OCI-LY7 (cell line): Measurements from ENCODE around the gene GPR84. TPM values are rescaled to one million over a fixed set of nuclear protein-coding genes. Genes with fewer than 3 reads are reported as not detected.

Experiments
- BruUV-seq: library from RNA; stranded (reverse); fragments of 400-500 nt; replicated peaks from 2 replicates; lab custom pipeline; 2021; lab: Mats Ljungman, UMichigan
- CTCF ChIA-PET: fragments of 300-600 bp; sonication (Branson Sonifier 250); formaldehyde crosslinking; loops from one replicate; lab custom pipeline; 2022; ENCODE audit warnings: antibody characterized with exemption; ENCODE audit not compliant: unreplicated experiment; lab: Charles Lee
- POLR2A ChIA-PET: fragments of 300-600 bp; sonication (Branson Sonifier 250); formaldehyde crosslinking; loops from one replicate; lab custom pipeline; 2022; ENCODE audit warnings: antibody characterized with exemption; lab: Charles Lee
- DNase-seq: peaks from one replicate; pipeline ENCODE4 v3.0.0-alpha.2; 2015; ENCODE audit warnings: low spot score
- H2AFZ ChIP-seq: fragments of 200-600 bp; sonication (generic), shearing (Covaris generic); 2 replicates; pipeline ENCODE4 v1.6.1; 2014; ENCODE audit warnings: mild to moderate bottlenecking, antibody characterized with exemption, low read length, moderate library complexity
- H3K27ac ChIP-seq: fragments of 200-600 bp; sonication (generic); 2 replicates; pipeline ENCODE4 v1.5.1; 2014; ENCODE audit warnings: mixed run types, low read depth, mild to moderate bottlenecking, moderate library complexity, low read length, inconsistent platforms; ENCODE audit not compliant: poor library complexity, severe bottlenecking
- H3K36me3 ChIP-seq: fragments of 200-600 bp; sonication (generic); 2 replicates; pipeline ENCODE4 v1.6.1; 2014; ENCODE audit warnings: mild to moderate bottlenecking, antibody characterized with exemption, low read length, moderate library complexity, mixed read lengths; ENCODE audit not compliant: insufficient read depth
- H3K4me1 ChIP-seq: fragments of 200-600 bp; sonication (generic); 2 replicates; pipeline ENCODE4 v1.5.1; 2014; ENCODE audit warnings: mild to moderate bottlenecking, low read length; ENCODE audit not compliant: insufficient read depth, poor library complexity, severe bottlenecking
- H3K4me2 ChIP-seq: fragments of 200-600 bp; sonication (generic); 2 replicates; pipeline ENCODE4 v1.6.1; 2014; ENCODE audit warnings: mild to moderate bottlenecking, low read length
- H3K4me3 ChIP-seq: fragments of 200-600 bp; sonication (generic); 2 replicates; pipeline ENCODE4 v1.5.1; 2014; ENCODE audit warnings: mild to moderate bottlenecking, low read depth, low read length; ENCODE audit not compliant: poor library complexity, severe bottlenecking
- H3K79me2 ChIP-seq: fragments of 200-600 bp; sonication (generic); 2 replicates; pipeline ENCODE4 v1.6.1; 2016; ENCODE audit warnings: low read depth, mild to moderate bottlenecking, low read length, moderate library complexity, mixed read lengths; ENCODE audit not compliant: insufficient read depth
- H3K9me2 ChIP-seq: fragments of 200-600 bp; sonication (generic); 2 replicates; pipeline ENCODE4 v1.6.1; 2016; ENCODE audit warnings: mild to moderate bottlenecking, low read length, mixed read lengths; ENCODE audit not compliant: insufficient read depth
- H3K9me3 ChIP-seq: fragments of 200-600 bp; sonication (generic); 2 replicates; pipeline ENCODE4 v1.6.1; 2014; ENCODE audit warnings: mild to moderate bottlenecking, mixed run types, low read length, mixed read lengths
- H4K20me1 ChIP-seq: fragments of 200-600 bp; sonication (generic); 2 replicates; pipeline ENCODE4 v1.6.1; 2014; ENCODE audit warnings: mild to moderate bottlenecking, antibody characterized with exemption, low read length, moderate library complexity, mixed read lengths; ENCODE audit not compliant: insufficient read depth
- CTCF ChIP-seq: fragments of 200-600 bp; sonication (generic); conservative IDR thresholded peaks from 2 replicates; pipeline ENCODE4 v1.5.1; 2014; ENCODE audit warnings: mild to moderate bottlenecking, antibody characterized with exemption, low read length, moderate library complexity, mixed read lengths
- EZH2phosphoT487 ChIP-seq: fragments of 200-600 bp; sonication (generic); IDR thresholded peaks from 2 replicates; pipeline ENCODE4 v1.6.1; 2018; ENCODE audit warnings: low read depth, borderline replicate concordance, mild to moderate bottlenecking, mixed run types, antibody characterized with exemption, low read length, moderate library complexity, mixed read lengths
- intact Hi-C: fragments of 100-400 bp; cut with micrococcal nuclease; formaldehyde crosslinking; loops from one replicate; pipeline ENCODE4 v1.10.0; 2022; ENCODE audit not compliant: unreplicated experiment
- total RNA-seq, 2 experiments: library from RNA; depleted of rRNA in 1 of 2; stranded (reverse); fragments of >200 nt in 1 of 2; shearing (Covaris generic) in 1 of 2; gene quantifications; 2 replicates each; pipeline ENCODE4 v1.2.3, GENCODE V29; 2014 to 2022

The GPR84 gene
- total RNA-seq, 2 experiments from 2014 or later: 0.30 TPM; not detected in 1

- intact Hi-C loops: no loop called here
- TF ChIP-seq EZH2phosphoT487 (no peak), CTCF (no peak)
- peaks cover 13% of the 10 kb centered on the region for H3K4me1 ChIP-seq
- no peak overlapping the region for H3K27ac ChIP-seq
- H2AFZ ChIP-seq: no peak overlapping the region
- H4K20me1 ChIP-seq: no peaks in the 10 kb centered on the region
- no peaks in the 10 kb centered on the region for H3K79me2 ChIP-seq
- no TSS peak for BruUV-seq
- no peaks in the 10 kb centered on the region for H3K9me2 ChIP-seq
- no peak overlapping the region for H3K4me2 ChIP-seq
- CTCF ChIA-PET: interaction anchor here (0.6 kb wide), 1 partner anchor 10 kb away, joined by 4 read pairs; no protein-coding TSS in a partner anchor
- H3K36me3 ChIP-seq: no peaks in the 10 kb centered on the region
- H3K9me3 ChIP-seq: no peaks in the 10 kb centered on the region
- no peak overlapping the region for H3K4me3 ChIP-seq
- DNase-seq: no peak
- POLR2A ChIA-PET: interaction anchor here (1.0 kb wide), 1 partner anchor 9 kb away, joined by 3 read pairs; no protein-coding TSS in a partner anchor
These were observed 13.7 kb upstream of the GPR84 start for GRCh38 chr12:54377797-54378515.

GRCh38 chr12:54377007-54377406 lies 12.7 kb upstream of the GPR84 start:
- no peak overlapping the region for H3K4me2 ChIP-seq
- H3K27ac ChIP-seq: no peak overlapping the region
- no peaks in the 10 kb centered on the region for H3K36me3 ChIP-seq
- no peak overlapping the region for H2AFZ ChIP-seq
- peaks cover 13% of the 10 kb centered on the region for H3K4me1 ChIP-seq
- no peaks in the 10 kb centered on the region for H3K9me3 ChIP-seq
- BruUV-seq: no TSS peak
- TF ChIP-seq EZH2phosphoT487 (no peak), CTCF (no peak)
- H3K4me3 ChIP-seq: no peak overlapping the region
- ChIA-PET CTCF (no interaction called here), POLR2A (no interaction called here)
- intact Hi-C loops: no loop called here
- no peaks in the 10 kb centered on the region for H4K20me1 ChIP-seq
- no peaks in the 10 kb centered on the region for H3K79me2 ChIP-seq
- no peaks in the 10 kb centered on the region for H3K9me2 ChIP-seq
- no peak for DNase-seq

GRCh38 chr12:54376596-54376995 lies 12.3 kb upstream of the GPR84 start:
- no TSS peak for BruUV-seq
- H3K4me1 ChIP-seq: peaks cover 17% of the 10 kb centered on the region
- POLR2A ChIA-PET: no interaction called here

More at GRCh38 chr12:54376596-54376995, 12.3 kb upstream of the GPR84 start:
- CTCF ChIA-PET: no interaction called here
- Histone ChIP-seq H3K9me3 (no peaks in the 10 kb centered on the region), H4K20me1 (no peaks in the 10 kb centered on the region), H3K4me3 (no peak overlapping the region), H3K9me2 (no peaks in the 10 kb centered on the region), H3K79me2 (no peaks in the 10 kb centered on the region), H3K4me2 (no peak overlapping the region), H3K36me3 (no peaks in the 10 kb centered on the region), H3K27ac (no peak overlapping the region), H2AFZ (no peak overlapping the region)
- DNase-seq: no peak
- intact Hi-C loops: no loop called here
- TF ChIP-seq CTCF: no peak
- no peak for TF ChIP-seq EZH2phosphoT487
